Kidney (tissue), 22 donors: ENCODE measurements around the gene RNF4. TPM values are rescaled to one million over a fixed set of nuclear protein-coding genes. Genes with fewer than 3 reads are reported as not detected.
A peak's percentile ranks its signal among the peaks of the same experiment; 100 is the strongest.

Source experiments
- DNase-seq, 5 donors: peaks; one replicate each; pipeline ENCODE4 v3.0.0-alpha.2; 2013 to 2020
- FAIRE-seq: peaks from 2 replicates; lab custom pipeline; 2012; peaks lifted over from hg19 to GRCh38; lab: Jason Lieb, UNC
- H3K27ac ChIP-seq, 2 donors: one replicate each; pipeline ENCODE4 v1.7.0; 2013; ENCODE audit warnings: low read depth in 2 of 2, low read length in 2 of 2, inconsistent platforms in 1 of 2
- H3K27me3 ChIP-seq: one replicate; pipeline ENCODE4 v1.7.1; 2013; ENCODE audit warnings: low read length, inconsistent platforms; ENCODE audit not compliant: control insufficient read depth, insufficient read depth
- H3K36me3 ChIP-seq, 3 donors: one replicate each; pipeline versions ENCODE4 v1.7.0 to v1.7.1; 2013; ENCODE audit warnings: low read length in 3 of 3, control low read depth in 1 of 3, inconsistent platforms in 1 of 3; ENCODE audit not compliant: insufficient read depth in 3 of 3, control insufficient read depth in 2 of 3
- H3K4me1 ChIP-seq, 3 donors: one replicate each; pipeline versions ENCODE4 v1.7.0 to v1.7.1; 2013; ENCODE audit warnings: low read length in 3 of 3, inconsistent platforms in 1 of 3, low read depth in 1 of 3; ENCODE audit not compliant: control insufficient read depth in 2 of 3, insufficient read depth in 2 of 3
- H3K4me3 ChIP-seq, 3 donors: one replicate each; pipeline versions ENCODE4 v1.7.0 to v1.8.1; 2013; ENCODE audit warnings: low read length in 3 of 3, control low read depth in 1 of 3, inconsistent platforms in 1 of 3
- H3K9ac ChIP-seq, 3 donors: one replicate each; pipeline versions ENCODE4 v1.7.0 to v1.7.1; 2013; ENCODE audit warnings: low read length in 3 of 3, control low read depth in 1 of 3, inconsistent platforms in 1 of 3
- H3K9me3 ChIP-seq, 3 donors: one replicate each; pipeline versions ENCODE4 v1.7.0 to v1.7.1; 2013; ENCODE audit warnings: low read length in 3 of 3, control low read depth in 1 of 3, inconsistent platforms in 1 of 3; ENCODE audit not compliant: control insufficient read depth in 2 of 3, insufficient read depth in 1 of 3
- intact Hi-C: fragments of 100-400 bp; cut with DNase I; formaldehyde crosslinking; loops from one replicate; pipeline ENCODE4 v1.11.1; 2022
- long read RNA-seq, 10 donors: library from polyadenylated mRNA in 1 of 10; unstranded in 1 of 10; transcript quantifications; one replicate each; pipeline ENCODE4 v2.0.0 and lab custom pipeline, GENCODE V29; 2021 to 2026
- polyA plus RNA-seq: library from polyadenylated mRNA; stranded (reverse); fragments of 350-450 nt; fragmentation: Illumina TruSeq; extraction: RNeasy Lipid Tissue Mini Kit (QIAGEN cat#74804); gene quantifications from one replicate; pipeline ENCODE4 v1.2.3, GENCODE V29; 2014; ENCODE audit warnings: low read depth, low replicate concordance; ENCODE audit not compliant: insufficient read depth
- total RNA-seq: library from RNA; stranded (reverse); fragmentation: NEBNext Ultra II Directional; extraction: Animal tissue kit (Norgen Biotek cat#: 25700); gene quantifications from one replicate; pipeline ENCODE4 v1.2.1, GENCODE V29; 2021
- TF ChIP-seq, protein P1 (sequence below): IDR thresholded peaks from 3 replicates; pipeline ENCODE4 v1.5.1; 2012; ENCODE audit warnings: mild to moderate bottlenecking, moderate library complexity, borderline replicate concordance; ENCODE audit not compliant: insufficient read depth; ENCODE audit errors: extremely low read depth
- donor health status: control.
- donor health status: control.
- donor health status: control.
- donor health status: control.
- donor health status: control.
- donor health status: DM: yes; HTN: yes; CAD: no.
- donor health status: Normal renal cell carcinoma (clear cell type).

RNF4 gene, protein sequence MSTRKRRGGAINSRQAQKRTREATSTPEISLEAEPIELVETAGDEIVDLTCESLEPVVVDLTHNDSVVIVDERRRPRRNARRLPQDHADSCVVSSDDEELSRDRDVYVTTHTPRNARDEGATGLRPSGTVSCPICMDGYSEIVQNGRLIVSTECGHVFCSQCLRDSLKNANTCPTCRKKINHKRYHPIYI
- total RNA-seq (61.5 TPM), polyA plus RNA-seq (24.2 TPM)
- long read RNA-seq, donor 1, partial matches to known transcripts, result 0 of 10 reads
- long read RNA-seq, donor 1, other reads (novel, unspliced or antisense), result 10 of 10 reads
- long read RNA-seq, donor 2, partial matches to known transcripts, result 0 of 13 reads
- long read RNA-seq, donor 2, other reads (novel, unspliced or antisense), result 13 of 13 reads
- long read RNA-seq, donor 3, partial matches to known transcripts, result 17 of 36 reads
- long read RNA-seq, donor 3, other reads (novel, unspliced or antisense), result 17 of 36 reads
- long read RNA-seq, donor 4, partial matches to known transcripts, result 0 of 21 reads
- long read RNA-seq, donor 4, other reads (novel, unspliced or antisense), result 21 of 21 reads
- long read RNA-seq, donor 5, result 0 reads
- long read RNA-seq, donor 6, partial matches to known transcripts, result 0 of 12 reads
- long read RNA-seq, donor 6, other reads (novel, unspliced or antisense), result 12 of 12 reads
- long read RNA-seq, donor 7, partial matches to known transcripts, result 2 of 56 reads
- long read RNA-seq, donor 7, other reads (novel, unspliced or antisense), result 54 of 56 reads
- long read RNA-seq, donor 8, partial matches to known transcripts, result 0 of 7 reads
- long read RNA-seq, donor 8, other reads (novel, unspliced or antisense), result 7 of 7 reads
- long read RNA-seq, donor 9, partial matches to known transcripts, result 0 of 7 reads
- long read RNA-seq, donor 9, other reads (novel, unspliced or antisense), result 7 of 7 reads
- long read RNA-seq, donor 10, partial matches to known transcripts, result 0 of 7 reads
- long read RNA-seq, donor 10, other reads (novel, unspliced or antisense), result 7 of 7 reads

DNA sequence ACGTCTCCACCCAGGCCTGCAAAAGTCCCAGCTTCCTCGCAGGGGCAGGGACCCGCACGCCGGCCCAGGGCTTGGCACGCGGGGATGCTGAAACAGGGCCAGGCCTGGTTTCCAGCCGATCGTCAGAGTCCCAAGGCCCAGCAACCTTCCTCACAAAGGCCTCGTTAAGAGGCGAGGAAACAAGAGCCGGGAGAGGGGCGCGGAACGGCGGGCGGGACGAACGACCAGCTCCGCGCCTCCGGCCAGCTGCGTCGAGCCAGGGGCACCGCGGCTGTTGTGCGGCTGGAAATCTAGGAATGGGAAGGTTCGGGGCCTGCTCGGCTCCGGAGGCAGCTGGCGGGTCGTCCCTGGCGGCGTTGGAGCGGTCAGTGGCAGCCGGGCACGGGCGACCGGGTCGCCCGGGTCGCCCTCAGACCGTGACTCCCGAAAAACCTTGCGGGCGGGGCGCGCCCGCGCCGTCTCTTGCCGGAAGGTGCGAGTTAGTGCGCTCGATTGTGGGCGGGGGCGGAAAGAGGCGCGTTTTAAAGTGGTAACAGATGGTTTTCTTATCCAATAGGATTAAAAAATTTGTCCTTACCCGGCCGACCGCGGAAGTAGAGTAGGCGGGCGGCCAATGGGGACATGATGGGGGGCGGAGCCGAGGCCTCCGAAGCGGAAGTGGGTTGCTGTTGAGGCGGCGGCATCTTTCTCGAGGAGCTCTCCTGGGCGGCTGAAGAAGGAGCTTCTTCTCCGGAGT lies at the start of gene RNF4:
Gene RNF4 (plus strand): TSS at position 651 of the 736 bp plus-strand sequence. CDS start 21,388 bp downstream, outside the sequence.
- Histone ChIP-seq H3K27ac (peak within 1 kb of the TSS; percentile 89 to 93), H3K9ac (peak within 1 kb of the TSS; percentile 79 to 97 (median 90)), H3K36me3 (peaks cover 0 to 10% (median 7%) of the 10 kb centered on the region in 3 donors), H3K4me3 (peak within 1 kb of the TSS; percentile 84 to 90 (median 87)), H3K4me1 (peaks cover 2 to 15% (median 14%) of the 10 kb centered on the region in 3 donors), H3K9me3 (peaks cover 0 to 1% (median 0%) of the 10 kb centered on the region in 3 donors), H3K27me3 (no peaks in the 10 kb centered on the region)
- intact Hi-C loops, result no loop called here
- peak; percentile 96 to 99 (median 98) for DNase-seq
- FAIRE-seq, result peak; percentile 85
- TF ChIP-seq, protein P1, sequence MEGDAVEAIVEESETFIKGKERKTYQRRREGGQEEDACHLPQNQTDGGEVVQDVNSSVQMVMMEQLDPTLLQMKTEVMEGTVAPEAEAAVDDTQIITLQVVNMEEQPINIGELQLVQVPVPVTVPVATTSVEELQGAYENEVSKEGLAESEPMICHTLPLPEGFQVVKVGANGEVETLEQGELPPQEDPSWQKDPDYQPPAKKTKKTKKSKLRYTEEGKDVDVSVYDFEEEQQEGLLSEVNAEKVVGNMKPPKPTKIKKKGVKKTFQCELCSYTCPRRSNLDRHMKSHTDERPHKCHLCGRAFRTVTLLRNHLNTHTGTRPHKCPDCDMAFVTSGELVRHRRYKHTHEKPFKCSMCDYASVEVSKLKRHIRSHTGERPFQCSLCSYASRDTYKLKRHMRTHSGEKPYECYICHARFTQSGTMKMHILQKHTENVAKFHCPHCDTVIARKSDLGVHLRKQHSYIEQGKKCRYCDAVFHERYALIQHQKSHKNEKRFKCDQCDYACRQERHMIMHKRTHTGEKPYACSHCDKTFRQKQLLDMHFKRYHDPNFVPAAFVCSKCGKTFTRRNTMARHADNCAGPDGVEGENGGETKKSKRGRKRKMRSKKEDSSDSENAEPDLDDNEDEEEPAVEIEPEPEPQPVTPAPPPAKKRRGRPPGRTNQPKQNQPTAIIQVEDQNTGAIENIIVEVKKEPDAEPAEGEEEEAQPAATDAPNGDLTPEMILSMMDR, result no peak

DNA sequence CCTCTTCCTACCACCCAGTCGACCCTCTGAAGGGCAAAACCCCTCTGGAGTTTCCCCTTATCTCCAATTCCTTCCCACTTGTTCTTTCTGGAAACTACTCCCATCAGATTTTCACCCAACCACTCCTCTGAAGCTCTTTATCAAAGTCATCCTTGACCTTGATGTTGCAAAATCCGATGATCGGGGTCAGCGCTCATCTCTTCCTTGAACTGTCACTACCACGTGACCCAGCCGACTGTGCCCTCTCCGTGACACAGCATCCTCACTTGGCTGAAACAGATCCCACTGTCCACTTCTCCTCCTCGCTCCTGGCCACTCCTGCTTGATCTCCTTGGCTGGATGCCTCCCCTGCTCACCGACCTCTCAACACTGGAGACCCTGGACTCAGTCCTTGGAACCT lies 49.1 kb upstream of the RNF4 start:
- DNase-seq (peak in 1 of 5 donors; percentile 73), FAIRE-seq (no peak)
- no peak overlapping the region for H3K4me3 ChIP-seq
- H3K27ac ChIP-seq, result no peak overlapping the region
- TF ChIP-seq, protein P1, result no peak
- no peaks in the 10 kb centered on the region for H3K36me3 ChIP-seq
- H3K4me1 ChIP-seq, result peaks cover 0 to 10% (median 8%) of the 10 kb centered on the region in 3 donors
- no peak overlapping the region for H3K9ac ChIP-seq
- no peaks in the 10 kb centered on the region for H3K9me3 ChIP-seq
- H3K27me3 ChIP-seq, result peaks cover 24% of the 10 kb centered on the region
- intact Hi-C loops, result no loop called here

DNA sequence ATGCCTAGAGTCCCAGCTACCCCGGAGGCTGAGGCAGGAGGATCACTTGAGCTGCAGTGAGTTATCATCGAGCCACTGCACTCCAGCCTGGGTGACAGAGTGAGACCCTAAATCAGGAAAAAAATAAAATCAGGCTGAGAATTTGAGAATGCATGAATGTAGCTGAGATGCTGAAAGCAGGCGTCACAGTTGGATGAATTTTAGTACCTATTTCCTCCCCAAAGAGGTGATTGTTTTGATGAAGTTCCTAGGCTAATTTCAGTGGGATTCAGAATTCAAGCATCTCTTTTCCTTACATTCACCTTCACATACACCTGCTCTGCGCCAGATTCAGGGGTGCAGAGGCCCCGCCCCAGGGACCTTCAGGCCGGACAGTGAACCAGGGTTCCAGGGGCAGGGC lies 47.0 kb upstream of the RNF4 start:
- H3K27me3 ChIP-seq, result peaks cover 12% of the 10 kb centered on the region
- FAIRE-seq, result no peak

More for the DNA sequence above, 47.0 kb upstream of the RNF4 start:
- Histone ChIP-seq H3K27ac (no peak overlapping the region), H3K4me1 (peaks cover 0 to 10% (median 8%) of the 10 kb centered on the region in 3 donors), H3K4me3 (no peak overlapping the region), H3K36me3 (no peaks in the 10 kb centered on the region), H3K9ac (no peak overlapping the region), H3K9me3 (no peaks in the 10 kb centered on the region)
- peak in 2 of 5 donors; percentile 37 to 54 for DNase-seq
- intact Hi-C loops, result no loop called here
- TF ChIP-seq, protein P1, result no peak
